ENCODE measurements around the gene HDDC3.

Gene HDDC3

DNA sequence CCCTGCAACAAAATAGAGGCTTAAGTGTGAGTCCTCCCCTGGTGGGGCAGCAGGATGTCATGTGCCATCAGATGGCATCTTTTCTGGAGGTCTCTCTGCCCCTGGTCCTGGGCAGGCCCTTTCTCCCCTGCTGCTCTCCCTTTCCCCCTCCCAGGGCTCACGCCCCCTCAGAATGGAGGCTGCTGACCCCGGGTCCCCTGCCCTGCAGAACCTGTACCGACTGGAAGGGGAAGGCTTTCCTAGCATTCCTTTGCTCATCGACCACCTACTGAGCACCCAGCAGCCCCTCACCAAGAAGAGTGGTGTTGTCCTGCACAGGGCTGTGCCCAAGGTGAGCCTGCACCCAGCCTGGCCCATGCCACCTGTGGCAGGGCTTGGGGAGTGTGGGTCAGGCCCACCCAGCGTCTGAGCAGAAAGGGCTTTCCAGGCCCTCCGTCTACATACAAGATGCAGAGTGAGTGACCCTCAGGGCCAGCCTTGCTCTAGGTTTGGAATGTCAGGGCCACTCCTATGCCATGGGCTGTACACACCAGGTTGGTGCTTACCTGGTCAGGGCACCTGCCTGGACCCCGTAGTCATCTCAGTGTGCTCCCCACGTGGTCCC, 40.9 kb downstream of the HDDC3 start:
- no peak for DNase-seq

DNA sequence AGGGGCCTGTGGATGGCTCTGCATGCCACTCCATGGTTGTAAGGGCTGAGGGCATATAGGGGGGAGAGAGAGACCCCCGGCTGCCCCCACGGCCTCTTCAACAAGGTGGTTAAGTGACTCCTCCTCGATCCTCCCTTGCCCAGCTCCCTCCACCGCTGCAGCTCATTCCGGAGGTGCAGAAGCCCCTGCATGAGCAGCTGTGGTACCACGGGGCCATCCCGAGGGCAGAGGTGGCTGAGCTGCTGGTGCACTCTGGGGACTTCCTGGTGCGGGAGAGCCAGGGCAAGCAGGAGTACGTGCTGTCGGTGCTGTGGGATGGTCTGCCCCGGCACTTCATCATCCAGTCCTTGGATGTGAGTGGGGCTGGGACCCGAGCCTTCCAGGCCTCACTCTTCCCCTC, 41.5 kb downstream of the HDDC3 start:
- DNase-seq = no peak

DNA sequence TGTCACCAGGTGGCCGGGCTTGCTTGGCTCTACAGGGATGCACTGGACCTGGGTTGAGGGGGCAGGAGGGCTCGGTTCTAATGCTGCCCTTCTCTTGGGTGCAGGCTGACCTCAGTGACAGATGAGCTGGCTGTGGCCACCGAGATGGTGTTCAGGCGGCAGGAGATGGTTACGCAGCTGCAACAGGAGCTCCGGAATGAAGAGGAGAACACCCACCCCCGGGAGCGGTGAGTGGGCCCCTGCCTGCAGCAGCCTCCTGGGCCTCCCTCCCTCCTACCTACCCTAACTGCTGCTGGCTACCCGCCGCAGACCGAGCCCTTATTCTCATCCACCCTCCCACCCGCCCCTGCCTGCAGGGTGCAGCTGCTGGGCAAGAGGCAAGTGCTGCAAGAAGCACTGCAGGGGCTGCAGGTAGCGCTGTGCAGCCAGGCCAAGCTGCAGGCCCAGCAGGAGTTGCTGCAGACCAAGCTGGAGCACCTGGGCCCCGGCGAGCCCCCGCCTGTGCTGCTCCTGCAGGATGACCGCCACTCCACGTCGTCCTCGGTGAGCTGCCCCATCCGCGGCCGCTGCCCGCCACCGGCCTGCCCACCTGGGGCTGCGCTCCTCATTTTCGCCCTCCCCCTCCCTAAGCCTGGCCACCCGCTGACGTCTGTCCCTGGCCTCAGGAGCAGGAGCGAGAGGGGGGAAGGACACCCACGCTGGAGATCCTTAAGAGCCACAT, 42.5 kb downstream of the HDDC3 start:
- DNase-seq = no peak

DNA sequence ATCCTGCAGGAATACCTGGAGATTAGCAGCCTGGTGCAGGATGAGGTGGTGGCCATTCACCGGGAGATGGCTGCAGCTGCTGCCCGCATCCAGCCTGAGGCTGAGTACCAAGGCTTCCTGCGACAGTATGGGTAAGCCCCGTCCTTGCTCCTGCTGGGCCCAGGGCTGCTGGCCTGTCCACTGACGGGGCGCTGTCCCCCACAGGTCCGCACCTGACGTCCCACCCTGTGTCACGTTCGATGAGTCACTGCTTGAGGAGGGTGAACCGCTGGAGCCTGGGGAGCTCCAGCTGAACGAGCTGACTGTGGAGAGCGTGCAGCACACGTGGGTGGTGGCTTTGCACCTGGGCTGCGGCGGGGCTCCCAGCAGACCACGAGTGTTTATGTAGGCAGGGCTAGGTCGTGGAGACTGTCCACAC, 43.0 kb downstream of the HDDC3 start:
- DNase-seq = no peak

DNA sequence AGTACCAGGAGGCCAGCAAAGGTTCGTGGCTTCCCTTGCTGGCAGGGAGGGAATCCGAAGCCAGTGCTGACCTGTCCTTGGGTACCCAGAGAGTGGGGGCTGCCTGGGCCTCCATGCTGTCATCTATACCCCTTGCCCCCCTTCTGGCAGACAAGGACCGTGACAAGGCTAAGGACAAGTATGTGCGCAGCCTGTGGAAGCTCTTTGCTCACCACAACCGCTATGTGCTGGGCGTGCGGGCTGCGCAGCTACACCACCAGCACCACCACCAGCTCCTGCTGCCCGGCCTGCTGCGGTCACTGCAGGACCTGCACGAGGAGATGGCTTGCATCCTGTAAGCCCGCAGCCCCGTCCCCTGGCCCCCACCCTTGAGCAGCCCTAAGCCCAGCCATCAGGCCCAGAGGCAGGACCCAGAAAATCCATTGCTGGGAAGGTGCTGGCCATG, 45.3 kb downstream of the HDDC3 start:
- no peak for DNase-seq

DNA sequence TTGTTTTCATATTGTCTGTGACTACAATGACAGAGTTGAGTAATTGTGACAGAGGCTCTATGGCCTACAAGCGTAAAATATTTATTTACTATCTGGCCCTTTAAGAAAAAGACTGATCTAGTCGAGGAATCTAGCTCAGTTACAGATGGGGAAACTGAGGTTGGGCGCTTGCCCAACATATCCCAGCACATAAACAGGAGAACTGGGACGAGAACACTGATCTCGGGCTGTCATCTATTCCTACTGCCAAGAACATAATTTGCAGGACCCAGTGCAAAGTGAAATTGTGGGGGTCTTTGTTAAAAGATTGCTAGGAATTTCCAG, 46.1 kb downstream of the HDDC3 start:
- DNase-seq = no peak

DNA sequence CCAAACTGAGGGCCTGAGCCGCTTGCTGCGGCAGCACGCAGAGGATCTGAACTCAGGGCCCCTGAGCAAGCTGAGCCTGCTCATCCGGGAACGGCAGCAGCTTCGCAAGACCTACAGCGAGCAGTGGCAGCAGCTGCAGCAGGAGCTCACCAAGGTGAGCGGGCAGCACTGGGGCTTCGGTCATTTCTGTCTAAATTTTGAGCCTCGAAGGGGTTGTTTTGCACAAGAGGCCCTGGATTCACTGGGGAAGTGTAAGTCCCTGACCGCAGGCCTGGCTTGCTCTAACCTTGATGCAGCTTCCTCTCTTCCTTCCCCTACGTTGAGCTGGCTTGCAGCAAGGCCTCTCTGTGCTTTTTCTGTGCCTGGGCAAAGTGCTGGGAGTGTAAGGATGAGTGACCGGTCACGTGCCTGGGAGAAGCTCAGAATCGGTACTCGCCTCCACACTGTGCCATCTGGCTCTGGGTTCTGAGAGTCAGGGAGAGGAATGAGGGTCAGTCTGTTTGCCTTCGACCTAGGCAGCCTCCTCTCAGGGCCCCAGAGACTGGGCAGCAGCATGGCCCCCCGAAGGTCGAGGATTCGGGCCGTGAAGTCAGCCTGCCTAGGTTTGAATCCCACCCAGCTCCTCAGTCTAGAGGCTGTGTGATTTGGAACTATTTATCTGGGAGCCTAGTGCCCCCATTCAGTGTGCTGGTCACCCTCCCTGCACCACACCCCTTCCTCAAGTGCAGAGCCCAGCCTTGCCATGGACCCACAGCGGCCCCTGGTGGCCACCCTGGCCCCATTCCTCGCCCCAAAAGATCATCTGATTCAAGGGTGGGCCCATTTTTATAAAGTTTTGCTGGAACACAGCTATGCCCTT, 46.7 kb downstream of the HDDC3 start:
- DNase-seq = peak in 11 of 14 donors; percentile 32 to 77 (median 53)

DNA sequence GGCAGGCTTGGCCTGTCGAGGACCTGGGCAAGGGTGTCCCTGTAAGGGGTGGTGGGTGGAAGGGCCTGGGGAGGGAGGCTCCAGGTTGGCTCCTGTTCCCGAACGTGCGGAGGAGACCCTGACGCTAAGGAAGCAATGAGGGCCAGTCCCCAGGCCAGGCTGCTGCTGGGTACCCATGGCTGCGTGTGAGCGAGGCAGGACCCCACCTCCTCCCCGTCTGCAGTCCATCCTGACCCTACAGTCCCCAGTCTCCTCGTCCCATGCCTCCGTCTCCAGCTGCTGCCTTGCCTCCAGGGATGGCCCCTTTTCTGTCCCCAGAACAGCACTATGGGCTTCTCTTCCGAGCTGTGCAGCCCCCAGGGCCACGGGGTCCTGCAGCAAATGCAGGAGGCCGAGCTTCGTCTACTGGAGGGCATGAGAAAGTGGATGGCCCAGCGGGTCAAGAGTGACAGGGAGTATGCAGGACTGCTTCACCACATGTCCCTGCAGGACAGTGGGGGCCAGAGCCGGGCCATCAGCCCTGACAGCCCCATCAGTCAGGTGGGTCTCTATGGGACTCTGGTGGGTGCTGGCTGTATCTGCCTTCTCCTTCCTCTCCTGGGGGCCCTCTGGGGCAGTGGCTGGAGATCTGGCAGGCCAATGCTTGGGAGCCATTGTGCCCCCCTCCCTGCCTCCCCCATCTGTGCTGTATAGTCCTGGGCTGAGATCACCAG, 47.5 kb downstream of the HDDC3 start:
- DNase-seq = no peak

DNA sequence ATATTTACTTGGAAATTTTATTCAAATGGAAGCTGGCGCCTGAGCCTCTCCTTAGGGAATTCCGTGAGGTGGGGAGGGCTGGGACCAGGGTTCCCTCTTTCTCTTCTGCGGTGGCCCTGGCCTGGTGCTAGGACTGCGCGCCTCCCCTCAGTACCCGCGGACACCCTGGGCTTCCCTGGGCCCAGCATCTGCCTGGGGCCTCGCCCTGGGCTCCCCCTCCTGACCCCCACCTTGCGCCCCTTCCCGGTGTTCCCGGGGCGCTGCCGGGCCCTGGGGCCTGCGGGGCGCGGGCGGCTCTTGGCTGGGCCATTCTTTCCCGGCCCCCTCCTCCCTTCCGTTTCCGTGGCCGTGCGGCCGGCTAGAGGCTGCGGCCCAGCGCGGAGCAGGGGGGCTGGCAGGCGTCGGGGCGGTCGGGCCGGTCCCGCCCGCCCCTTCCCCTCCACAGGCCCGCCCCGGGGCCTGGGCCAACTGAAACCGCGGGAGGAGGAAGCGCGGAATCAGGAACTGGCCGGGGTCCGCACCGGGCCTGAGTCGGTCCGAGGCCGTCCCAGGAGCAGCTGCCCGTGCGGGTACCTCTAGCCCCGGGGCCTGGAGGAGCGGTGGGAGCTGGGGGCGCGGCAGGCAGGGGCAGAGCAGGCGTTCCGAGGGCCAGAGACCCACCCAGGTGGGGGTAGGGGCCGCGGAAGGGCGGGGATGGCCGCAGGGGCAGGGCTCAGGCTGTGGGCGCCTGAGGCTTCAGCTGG, 48.2 kb downstream of the HDDC3 start, which contains the start of gene FES:
Gene FES, plus strand, starts transcription at position 529 of the 743 bp plus-strand sequence. CDS start 542 bp downstream, outside the sequence.
- DNase-seq = peak in 5 of 14 donors; percentile 26 to 65 (median 30)

DNA sequence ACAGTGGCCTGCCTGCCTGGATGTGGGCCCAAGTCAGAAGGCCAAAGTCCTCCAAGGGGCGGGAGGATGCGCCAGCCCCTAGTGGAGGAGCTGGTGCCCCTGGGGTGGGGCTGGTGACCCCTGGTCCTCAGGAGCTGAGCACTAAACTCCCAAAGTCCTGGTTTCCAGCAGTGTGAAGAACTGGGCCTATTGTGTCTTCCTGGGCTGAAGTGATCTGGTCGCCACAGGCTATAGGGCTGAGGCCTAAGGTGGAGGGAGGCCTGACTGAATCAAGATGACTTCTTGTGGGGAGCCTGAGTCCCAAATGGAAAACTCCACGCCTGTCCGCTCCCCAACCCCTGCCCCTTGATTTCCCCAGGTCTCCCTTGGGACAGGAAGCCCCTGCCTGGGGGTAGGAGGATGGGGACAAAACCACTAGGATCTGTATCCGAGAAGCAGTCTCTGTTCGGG, 48.8 kb downstream of the HDDC3 start:
- no peak for DNase-seq

DNA sequence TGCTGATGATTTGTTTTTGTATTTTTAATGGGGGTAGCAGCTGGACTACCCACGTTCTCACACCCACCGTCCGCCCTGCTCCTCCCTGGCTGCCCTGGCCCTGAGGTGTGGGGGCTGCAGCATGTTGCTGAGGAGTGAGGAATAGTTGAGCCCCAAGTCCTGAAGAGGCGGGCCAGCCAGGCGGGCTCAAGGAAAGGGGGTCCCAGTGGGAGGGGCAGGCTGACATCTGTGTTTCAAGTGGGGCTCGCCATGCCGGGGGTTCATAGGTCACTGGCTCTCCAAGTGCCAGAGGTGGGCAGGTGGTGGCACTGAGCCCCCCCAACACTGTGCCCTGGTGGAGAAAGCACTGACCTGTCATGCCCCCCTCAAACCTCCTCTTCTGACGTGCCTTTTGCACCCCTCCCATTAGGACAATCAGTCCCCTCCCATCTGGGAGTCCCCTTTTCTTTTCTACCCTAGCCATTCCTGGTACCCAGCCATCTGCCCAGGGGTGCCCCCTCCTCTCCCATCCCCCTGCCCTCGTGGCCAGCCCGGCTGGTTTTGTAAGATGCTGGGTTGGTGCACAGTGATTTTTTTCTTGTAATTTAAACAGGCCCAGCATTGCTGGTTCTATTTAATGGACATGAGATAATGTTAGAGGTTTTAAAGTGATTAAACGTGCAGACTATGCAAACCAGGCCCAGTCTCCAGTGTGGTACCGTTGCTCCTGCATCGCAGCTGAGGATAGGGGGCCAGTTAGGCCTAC, 49.4 kb downstream of the HDDC3 start:
- DNase-seq = no peak

DNA sequence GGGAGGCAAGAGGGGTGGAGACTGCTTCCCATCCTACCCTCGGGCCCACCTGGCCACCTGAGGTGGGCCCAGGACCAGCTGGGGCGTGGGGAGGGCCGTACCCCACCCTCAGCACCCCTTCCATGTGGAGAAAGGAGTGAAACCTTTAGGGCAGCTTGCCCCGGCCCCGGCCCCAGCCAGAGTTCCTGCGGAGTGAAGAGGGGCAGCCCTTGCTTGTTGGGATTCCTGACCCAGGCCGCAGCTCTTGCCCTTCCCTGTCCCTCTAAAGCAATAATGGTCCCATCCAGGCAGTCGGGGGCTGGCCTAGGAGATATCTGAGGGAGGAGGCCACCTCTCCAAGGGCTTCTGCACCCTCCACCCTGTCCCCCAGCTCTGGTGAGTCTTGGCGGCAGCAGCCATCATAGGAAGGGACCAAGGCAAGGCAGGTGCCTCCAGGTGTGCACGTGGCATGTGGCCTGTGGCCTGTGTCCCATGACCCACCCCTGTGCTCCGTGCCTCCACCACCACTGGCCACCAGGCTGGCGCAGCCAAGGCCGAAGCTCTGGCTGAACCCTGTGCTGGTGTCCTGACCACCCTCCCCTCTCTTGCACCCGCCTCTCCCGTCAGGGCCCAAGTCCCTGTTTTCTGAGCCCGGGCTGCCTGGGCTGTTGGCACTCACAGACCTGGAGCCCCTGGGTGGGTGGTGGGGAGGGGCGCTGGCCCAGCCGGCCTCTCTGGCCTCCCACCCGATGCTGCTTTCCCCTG, 50.2 kb downstream of the HDDC3 start:
- no peak for DNase-seq

DNA sequence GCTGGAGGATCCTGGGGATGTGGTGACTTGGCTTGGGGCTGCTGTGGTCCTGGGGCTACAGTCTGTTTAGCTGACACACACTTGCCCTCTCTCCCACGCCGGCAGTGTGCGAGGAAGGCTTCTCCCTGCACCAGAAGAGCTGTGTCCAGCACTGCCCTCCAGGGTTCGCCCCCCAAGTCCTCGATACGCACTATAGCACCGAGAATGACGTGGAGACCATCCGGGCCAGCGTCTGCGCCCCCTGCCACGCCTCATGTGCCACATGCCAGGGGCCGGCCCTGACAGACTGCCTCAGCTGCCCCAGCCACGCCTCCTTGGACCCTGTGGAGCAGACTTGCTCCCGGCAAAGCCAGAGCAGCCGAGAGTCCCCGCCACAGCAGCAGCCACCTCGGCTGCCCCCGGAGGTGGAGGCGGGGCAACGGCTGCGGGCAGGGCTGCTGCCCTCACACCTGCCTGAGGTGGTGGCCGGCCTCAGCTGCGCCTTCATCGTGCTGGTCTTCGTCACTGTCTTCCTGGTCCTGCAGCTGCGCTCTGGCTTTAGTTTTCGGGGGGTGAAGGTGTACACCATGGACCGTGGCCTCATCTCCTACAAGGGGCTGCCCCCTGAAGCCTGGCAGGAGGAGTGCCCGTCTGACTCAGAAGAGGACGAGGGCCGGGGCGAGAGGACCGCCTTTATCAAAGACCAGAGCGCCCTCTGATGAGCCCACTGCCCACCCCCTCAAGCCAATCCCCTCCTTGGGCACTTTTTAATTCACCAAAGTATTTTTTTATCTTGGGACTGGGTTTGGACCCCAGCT, 51.0 kb downstream of the HDDC3 start:
- no peak for DNase-seq

DNA sequence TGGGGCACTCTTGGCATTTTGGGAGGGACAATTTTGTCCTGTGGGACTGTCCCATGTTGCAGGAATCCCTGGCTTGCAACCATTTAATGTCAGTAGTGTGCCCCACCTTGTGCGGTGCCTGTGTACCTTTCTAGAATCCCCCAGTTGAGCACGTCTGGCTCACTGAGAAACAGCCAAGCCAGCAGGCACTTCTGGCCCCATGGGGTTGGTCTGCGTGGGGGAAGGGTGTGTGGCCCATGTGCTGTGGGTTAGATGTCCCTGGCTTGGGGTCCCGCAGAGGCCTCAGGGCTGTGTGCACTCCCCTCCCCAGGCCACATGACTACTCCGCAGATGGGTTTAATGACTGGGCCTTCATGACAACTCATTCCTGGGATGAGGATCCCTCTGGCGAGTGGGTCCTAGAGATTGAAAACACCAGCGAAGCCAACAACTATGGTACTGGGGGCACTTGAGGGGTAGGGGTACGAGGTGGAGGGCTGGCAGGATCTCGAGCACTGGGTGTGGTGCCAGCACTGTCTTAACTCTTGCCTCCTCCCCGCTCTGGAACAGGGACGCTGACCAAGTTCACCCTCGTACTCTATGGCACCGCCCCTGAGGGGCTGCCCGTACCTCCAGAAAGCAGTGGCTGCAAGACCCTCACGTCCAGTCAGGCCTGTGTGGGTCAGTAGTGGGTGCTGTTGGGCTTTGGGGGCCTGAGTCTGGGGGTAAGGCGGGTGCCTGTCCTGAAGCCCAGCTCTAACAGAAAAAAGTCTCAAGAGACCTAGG, 51.8 kb downstream of the HDDC3 start:
- no peak for DNase-seq

Data from C1 segment of cervical spinal cord (tissue), 14 donors.